Measurements from ENCODE around the gene ZNF333.

Gene ZNF333

DNA sequence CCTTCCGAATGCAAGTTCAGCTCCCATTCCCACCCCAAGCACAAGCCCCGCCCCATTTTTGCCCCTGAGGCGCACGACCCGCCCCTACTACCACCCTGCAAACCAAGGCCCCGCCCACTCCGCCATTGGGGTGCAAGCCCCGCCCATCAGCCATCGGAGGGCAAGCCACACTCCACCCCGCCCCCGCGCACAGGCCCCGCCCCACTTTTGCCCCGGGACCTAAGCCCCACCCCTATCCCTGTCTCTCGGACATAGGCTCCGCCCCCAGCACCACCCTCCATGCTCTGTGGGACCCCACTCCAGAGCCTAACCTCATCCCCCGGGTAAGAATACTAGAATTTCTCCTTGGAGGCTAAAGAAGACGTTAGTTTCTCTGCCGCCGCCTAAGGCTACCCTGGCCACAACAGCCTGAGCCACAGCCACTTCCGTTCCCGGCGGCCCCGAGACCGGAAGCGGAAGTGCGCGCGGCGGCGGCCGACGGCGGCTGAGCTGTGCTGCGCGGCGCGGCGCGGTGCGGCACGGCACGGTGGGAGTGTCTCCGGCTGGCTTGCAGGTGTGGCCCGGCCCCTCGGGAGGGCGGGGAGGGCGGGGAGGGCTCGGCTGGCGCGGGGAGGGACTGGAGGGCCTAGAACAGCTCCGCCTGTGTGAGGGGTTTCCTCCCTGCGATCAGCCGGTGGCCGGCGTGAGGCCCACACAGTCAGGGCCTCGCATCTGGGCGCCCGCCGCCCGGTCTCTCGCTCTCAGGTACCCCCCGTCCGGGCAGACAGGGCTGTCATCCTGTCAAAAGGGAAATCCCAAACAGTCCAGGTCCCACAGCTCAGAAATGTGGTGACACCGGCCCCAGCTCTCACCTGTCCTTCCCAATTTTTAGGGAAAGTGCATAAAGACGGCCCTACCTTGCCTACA is at the start of gene ZNF333:
Gene ZNF333, plus strand, starts transcription at position 451 of the 906 bp plus-strand sequence. CDS start 3,444 bp downstream, outside the sequence.
- DNase-seq (ENCODE audit: low read depth in 2 of 2): peak; percentile 99 to 100

DNA sequence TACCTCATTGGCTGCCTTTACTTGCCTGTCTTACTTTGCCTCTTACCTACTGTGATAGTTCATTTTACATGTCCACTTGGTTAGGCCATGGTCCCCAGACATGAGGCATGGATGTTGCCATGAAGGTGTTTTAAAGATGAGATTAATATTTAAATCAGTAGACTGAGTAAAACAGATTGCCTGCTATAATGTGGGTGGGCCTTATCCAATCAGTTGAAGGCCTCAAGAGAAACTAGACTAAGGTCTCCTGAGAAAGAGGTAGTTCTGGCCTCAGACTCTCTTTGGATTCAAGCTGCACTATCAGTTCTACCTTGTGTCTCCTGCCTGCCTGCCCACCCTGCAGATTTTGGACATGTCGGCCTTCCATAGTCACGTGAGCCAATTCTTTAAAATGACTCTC is 41.3 kb upstream of the ZNF333 start:
- DNase-seq (ENCODE audit: low read depth in 2 of 2): no peak

GRCh38 chr19:14649020-14649419 is 40.8 kb upstream of the ZNF333 start:
- DNase-seq (ENCODE audit: low read depth in 2 of 2): no peak

DNA sequence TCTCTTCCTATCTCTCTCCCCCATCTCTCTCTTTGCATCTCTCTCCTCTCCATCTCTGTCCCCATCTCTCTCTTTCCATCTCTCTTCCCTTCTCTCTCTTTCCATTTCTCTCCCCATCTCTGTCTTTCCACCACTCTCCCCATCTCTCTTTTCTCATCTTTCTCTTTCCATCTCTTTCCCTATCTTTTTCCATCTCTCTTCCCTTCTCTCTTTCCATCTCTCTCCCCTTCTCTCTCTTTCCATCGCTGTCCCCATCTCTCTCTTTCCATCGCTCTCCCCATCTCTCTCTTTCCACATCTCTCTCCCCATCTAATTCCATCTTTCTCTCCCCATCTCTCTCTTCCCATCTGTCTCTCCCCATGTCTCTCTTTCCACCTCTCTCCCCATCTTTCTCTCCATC is 39.7 kb upstream of the ZNF333 start:
- no peak for DNase-seq (ENCODE audit: low read depth in 2 of 2)

- DNase-seq (ENCODE audit: low read depth in 2 of 2): no peak
Observed at GRCh38 chr19:14654786-14655560, 34.9 kb upstream of the ZNF333 start.

GRCh38 chr19:14655726-14656125 is 34.1 kb upstream of the ZNF333 start:
- DNase-seq (ENCODE audit: low read depth in 2 of 2): no peak

GRCh38 chr19:14659874-14660489 is 29.9 kb upstream of the ZNF333 start:
- DNase-seq (ENCODE audit: low read depth in 2 of 2): no peak

DNA sequence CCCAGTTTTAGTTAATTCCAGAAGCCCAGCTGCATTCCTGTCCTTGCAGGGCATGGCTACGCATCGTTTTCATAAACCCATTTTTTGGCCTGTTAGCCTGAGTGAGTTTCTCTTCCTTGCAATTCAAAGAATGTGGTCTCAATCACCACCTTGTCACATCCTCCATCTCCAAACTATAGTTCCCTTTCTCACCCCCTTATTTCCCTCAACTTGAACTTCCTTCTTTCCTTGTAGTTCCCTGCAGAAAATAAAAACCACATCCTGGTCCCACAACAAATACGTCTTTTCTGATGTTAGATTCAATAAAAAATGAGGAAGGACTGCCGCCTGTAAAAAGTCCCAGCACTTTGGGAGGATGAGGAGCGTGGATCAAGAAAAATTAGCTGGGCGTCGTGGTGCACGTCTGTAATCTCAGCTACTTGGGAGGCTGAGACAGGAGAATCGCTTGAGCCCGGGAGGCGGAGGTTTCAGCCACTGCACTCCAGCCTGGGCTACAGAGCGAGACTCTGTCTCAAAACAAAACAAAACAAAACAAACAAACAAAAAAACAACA is 28.4 kb upstream of the ZNF333 start:
- DNase-seq (ENCODE audit: low read depth in 2 of 2): no peak

- DNase-seq (ENCODE audit: low read depth in 2 of 2): no peak
Observed at GRCh38 chr19:14669940-14670339, 19.9 kb upstream of the ZNF333 start.

GRCh38 chr19:14670408-14670807 is 19.4 kb upstream of the ZNF333 start:
- DNase-seq (ENCODE audit: low read depth in 2 of 2): no peak

GRCh38 chr19:14672188-14672872 is 17.5 kb upstream of the ZNF333 start:
- no peak for DNase-seq (ENCODE audit: low read depth in 2 of 2)

DNA sequence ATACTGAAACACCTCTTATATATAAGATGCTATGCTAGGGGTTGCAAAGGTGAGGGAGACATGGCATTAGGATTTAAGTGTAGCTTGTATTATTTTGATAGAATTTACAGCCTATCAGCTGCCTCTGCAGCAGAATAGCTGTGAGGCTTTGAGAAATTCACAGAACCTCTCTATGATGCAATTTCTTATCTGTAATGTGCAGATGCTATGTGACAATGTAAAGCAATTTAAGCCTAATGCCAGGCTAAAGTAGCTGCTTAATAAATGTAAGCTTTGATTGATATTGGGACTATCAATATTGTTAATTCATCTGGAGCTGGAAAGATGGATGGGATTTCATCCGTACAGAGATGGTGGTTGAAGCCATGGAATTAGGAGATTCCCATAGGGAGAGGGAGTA is 16.8 kb upstream of the ZNF333 start:
- no peak for DNase-seq (ENCODE audit: low read depth in 2 of 2)

DNA sequence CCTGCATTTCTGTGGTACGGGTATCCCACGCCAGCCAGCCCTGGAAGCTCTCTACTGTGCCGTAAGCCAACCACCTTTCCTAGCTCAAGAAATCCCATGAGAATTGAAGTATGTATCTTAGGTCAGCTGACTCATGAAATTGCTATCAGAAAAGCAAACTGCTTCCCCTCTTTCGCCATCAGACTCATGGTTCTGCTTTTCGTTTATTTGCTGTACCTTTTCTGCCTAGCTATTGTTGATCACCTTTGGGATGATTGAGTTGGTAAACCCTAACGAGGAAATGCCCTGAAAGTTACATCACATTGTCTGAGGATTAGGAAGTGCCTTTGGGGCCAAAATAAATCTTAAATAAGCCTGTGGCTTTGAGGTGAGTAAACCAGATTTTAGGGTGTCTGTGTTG is 15.1 kb upstream of the ZNF333 start, which contains the start of gene ADGRE3:
Gene ADGRE3, minus strand, starts transcription at position 81 of the 400 bp plus-strand sequence. Its CDS starts 74 bp downstream, at position 7.
- no peak for DNase-seq (ENCODE audit: low read depth in 2 of 2)

DNA sequence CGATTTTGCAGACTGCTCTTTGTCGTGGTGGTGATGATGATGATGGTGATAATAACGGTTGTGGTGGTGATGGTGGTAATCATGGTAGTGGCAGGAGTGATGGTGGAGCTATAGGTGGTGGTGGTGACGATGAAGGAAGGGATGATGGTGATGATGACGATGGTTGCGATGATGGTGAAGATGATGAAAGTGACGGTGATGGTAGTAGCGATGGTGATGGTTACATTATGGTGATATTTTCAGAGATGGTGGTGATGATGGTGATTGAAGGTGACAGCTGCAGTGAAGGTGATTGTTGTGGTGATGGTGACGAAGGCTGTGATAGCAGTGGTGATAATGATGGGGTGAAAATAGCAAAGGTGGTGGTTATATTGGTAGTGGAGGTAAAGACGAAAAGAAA is 13.1 kb upstream of the ZNF333 start:
- no peak for DNase-seq (ENCODE audit: low read depth in 2 of 2)

- DNase-seq (ENCODE audit: low read depth in 2 of 2): no peak
Observed at GRCh38 chr19:14677464-14677863, 12.4 kb upstream of the ZNF333 start.

DNA sequence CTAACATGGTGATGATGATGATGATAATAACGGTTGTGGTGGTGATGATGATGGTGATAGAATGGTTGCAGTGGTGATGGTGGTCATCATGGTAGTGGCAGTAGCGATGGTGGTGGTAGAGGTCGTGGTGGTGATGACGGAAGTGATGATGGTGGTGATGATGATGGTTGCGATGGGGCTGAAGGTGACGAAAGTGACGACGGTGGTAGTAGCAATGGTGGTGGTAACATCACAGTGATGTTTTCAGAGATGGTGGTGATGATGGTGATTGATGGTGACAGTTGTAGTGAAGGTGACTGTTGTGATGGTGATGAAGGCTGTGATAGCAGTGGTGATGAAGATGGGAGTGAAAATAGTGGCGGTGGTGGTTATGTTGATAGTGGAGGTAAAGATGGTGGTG is 11.6 kb upstream of the ZNF333 start:
- DNase-seq (ENCODE audit: low read depth in 2 of 2): no peak

DNA sequence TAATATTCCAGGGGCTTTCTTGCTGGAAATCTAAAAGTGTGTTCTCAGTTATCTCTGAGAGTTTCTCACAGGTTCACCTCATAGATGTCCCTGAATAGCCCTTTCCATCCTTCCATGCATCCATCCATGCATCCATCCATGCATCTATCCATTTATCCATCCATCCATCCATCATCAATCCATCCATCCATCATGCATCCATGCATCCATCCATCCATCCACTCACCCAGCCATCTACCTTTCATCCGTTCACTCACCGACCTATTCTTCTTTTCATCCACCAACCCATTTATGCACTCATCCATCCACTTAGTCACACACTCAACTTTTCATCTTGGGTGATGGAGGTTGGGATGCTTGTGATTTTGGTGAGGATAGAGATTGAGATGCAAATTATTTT is 7.8 kb upstream of the ZNF333 start:
- no peak for DNase-seq (ENCODE audit: low read depth in 2 of 2)

GRCh38 chr19:14683439-14683838 is 6.4 kb upstream of the ZNF333 start:
- no peak for DNase-seq (ENCODE audit: low read depth in 2 of 2)

DNA sequence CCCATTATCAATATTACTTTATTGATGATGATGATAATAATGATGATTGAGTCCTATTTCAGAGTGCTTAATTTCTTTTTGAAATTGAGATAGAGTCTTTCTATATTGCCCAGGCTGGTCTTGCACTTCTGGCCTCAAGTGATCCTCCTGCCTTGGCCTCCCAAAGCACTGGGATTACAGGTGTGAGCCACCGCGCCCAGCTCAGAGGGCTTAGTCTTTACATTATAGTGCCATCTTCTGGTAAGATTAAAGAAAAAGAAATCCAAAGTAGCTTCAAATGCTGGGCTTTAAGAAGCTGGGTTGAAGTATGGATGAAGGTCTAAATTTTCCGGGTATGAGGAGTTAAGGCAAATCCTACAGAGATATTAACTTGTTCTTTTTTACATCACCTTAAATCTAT is 3.4 kb upstream of the ZNF333 start:
- peak in 1 of 2 donors; percentile 15 for DNase-seq (ENCODE audit: low read depth in 2 of 2)

- DNase-seq (ENCODE audit: low read depth in 2 of 2): no peak
Observed at GRCh38 chr19:14694641-14695266, 4.9 kb downstream of the ZNF333 start.

GRCh38 chr19:14695471-14695870 is 5.6 kb downstream of the ZNF333 start:
- no peak for DNase-seq (ENCODE audit: low read depth in 2 of 2)

Measured in stimulated activated CD4-positive, alpha-beta T cell treated with anti-CD3 and anti-CD28 coated beads, Interleukin-1b, Interleukin-23, amount 100 ng/mL, for 4 hours (primary cell).